Stimulated activated CD8-positive, alpha-beta memory T cell treated with anti-CD3 and anti-CD28 coated beads, Interleukin-12 subunit alpha, Interleukin-12 subunit beta, amount 100 ng/mL, for 24 hours (primary cell): ENCODE data around the gene CCDC81.
A peak's percentile ranks its signal among the peaks of the same experiment; 100 is the strongest.

Source experiments
- DNase-seq: peaks from one replicate; pipeline ENCODE4 v3.0.0-alpha.2; 2020; ENCODE audit errors: extremely low read depth

Gene CCDC81

GRCh38 chr11:86440305-86440716, 65.6 kb downstream of the CCDC81 start:
- DNase-seq = no peak

GRCh38 chr11:86440843-86441242, 66.2 kb downstream of the CCDC81 start:
- no peak for DNase-seq

- DNase-seq = no peak
Observed at GRCh38 chr11:86442420-86442819, 67.7 kb downstream of the CCDC81 start.

GRCh38 chr11:86442827-86443226, 68.1 kb downstream of the CCDC81 start:
- no peak for DNase-seq

GRCh38 chr11:86443415-86443814, 68.7 kb downstream of the CCDC81 start:
- no peak for DNase-seq

GRCh38 chr11:86444981-86445380, 70.3 kb downstream of the CCDC81 start:
- DNase-seq = no peak

- DNase-seq = no peak
Observed at GRCh38 chr11:86446163-86446923, 71.7 kb downstream of the CCDC81 start.

GRCh38 chr11:86446924-86447285, 72.2 kb downstream of the CCDC81 start:
- no peak for DNase-seq

- DNase-seq = no peak
Observed at GRCh38 chr11:86447763-86448480, 73.2 kb downstream of the CCDC81 start.

- no peak for DNase-seq
Observed at GRCh38 chr11:86449993-86450629, 75.4 kb downstream of the CCDC81 start.

GRCh38 chr11:86453290-86454030, 78.8 kb downstream of the CCDC81 start:
- DNase-seq = no peak

- peak; percentile 53 for DNase-seq
Observed at GRCh38 chr11:86456075-86456939, 81.6 kb downstream of the CCDC81 start.

GRCh38 chr11:86458294-86459001, 83.8 kb downstream of the CCDC81 start:
- DNase-seq = no peak

- DNase-seq = no peak
Observed at GRCh38 chr11:86459002-86459385, 84.3 kb downstream of the CCDC81 start.

- DNase-seq = no peak
Observed at GRCh38 chr11:86459682-86460460, 85.2 kb downstream of the CCDC81 start.

- no peak for DNase-seq
Observed at GRCh38 chr11:86460461-86461385, 86.0 kb downstream of the CCDC81 start.

GRCh38 chr11:86461892-86462291, 87.2 kb downstream of the CCDC81 start:
- no peak for DNase-seq

- no peak for DNase-seq
Observed at GRCh38 chr11:86463120-86463519, 88.4 kb downstream of the CCDC81 start.

GRCh38 chr11:86463955-86464354, 89.3 kb downstream of the CCDC81 start:
- no peak for DNase-seq
